Subcutaneous abdominal adipose tissue (tissue), 5 donors: ENCODE results near the gene KCNE1.

Experiments
- H3K27ac ChIP-seq: one replicate; pipeline ENCODE4 v1.7.0; 2013; ENCODE audit warnings: low read depth, mild to moderate bottlenecking, inconsistent platforms, low read length, moderate library complexity
- H3K27me3 ChIP-seq, 5 donors: one replicate each; pipeline ENCODE4 v1.7.0; 2013; ENCODE audit warnings: low read length in 5 of 5, inconsistent platforms in 1 of 5; ENCODE audit not compliant: control insufficient read depth in 5 of 5, insufficient read depth in 4 of 5
- H3K36me3 ChIP-seq, 5 donors: one replicate each; pipeline ENCODE4 v1.7.0; 2013; ENCODE audit warnings: low read length in 5 of 5; ENCODE audit not compliant: control insufficient read depth in 5 of 5, insufficient read depth in 5 of 5
- H3K4me1 ChIP-seq, 5 donors: one replicate each; pipeline ENCODE4 v1.7.0; 2013; ENCODE audit warnings: low read length in 5 of 5, mild to moderate bottlenecking in 3 of 5, moderate library complexity in 1 of 5; ENCODE audit not compliant: control insufficient read depth in 5 of 5, insufficient read depth in 5 of 5
- H3K4me3 ChIP-seq, 5 donors: one replicate each; pipeline ENCODE4 v1.7.0; 2013; ENCODE audit warnings: low read length in 5 of 5, low read depth in 1 of 5
- H3K9ac ChIP-seq, 5 donors: one replicate each; pipeline ENCODE4 v1.7.0; 2013; ENCODE audit warnings: low read length in 5 of 5, mild to moderate bottlenecking in 4 of 5, moderate library complexity in 3 of 5
- H3K9me3 ChIP-seq, 5 donors: one replicate each; pipeline ENCODE4 v1.7.0; 2013; ENCODE audit warnings: low read length in 5 of 5; ENCODE audit not compliant: control insufficient read depth in 5 of 5
- donor health status: healthy.
- donor health status: healthy.
- donor health status: healthy.
- donor health status: healthy.
- donor health status: healthy.

Gene KCNE1

DNA sequence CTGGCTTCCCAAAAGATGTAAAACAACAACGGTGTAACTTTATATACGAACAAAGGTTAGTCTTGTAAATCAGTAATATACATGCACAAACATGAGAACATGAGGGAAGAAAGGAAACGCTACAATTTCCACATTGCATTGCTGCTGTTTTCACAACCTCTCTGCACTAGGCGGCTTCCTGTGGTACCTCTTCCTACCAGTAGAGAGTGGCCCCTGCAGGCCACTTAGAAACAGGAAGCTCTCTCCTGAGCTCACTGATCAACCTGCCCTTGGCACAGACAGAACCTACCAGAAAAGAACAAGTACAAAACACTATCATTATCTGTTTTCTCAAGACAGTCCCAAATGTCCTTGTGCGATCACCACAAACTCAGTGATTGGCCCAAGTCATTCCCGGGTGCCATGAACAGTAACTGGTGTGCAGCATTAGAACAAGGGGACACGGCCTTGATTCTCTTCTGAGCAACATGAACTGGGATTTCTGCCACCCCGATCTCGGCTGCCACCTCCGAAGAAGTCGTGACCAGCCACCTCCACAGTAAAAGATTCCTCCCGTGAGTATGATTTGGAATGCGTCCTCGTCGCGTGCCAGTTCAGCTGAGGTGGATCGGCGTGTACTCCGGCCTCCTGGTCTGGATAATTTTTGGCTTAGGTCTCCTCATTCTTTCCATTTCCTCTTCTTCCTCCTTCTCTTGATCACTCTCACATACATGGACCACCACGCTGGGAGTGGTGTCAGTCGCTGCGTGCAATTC, 5.7 kb upstream of the KCNE1 start:
- no peaks in the 10 kb centered on the region for H3K27me3 ChIP-seq
- peaks cover 0 to 55% (median 47%) of the 10 kb centered on the region in 5 donors for H3K36me3 ChIP-seq
- H3K4me1 ChIP-seq, result peaks cover 6 to 40% (median 13%) of the 10 kb centered on the region in 5 donors
- peak overlapping the region; percentile 23 for H3K27ac ChIP-seq
- H3K9me3 ChIP-seq, result no peaks in the 10 kb centered on the region
- H3K9ac ChIP-seq, result no peak overlapping the region
- peak overlapping the region in 1 of 5 donors; percentile 17 for H3K4me3 ChIP-seq

DNA sequence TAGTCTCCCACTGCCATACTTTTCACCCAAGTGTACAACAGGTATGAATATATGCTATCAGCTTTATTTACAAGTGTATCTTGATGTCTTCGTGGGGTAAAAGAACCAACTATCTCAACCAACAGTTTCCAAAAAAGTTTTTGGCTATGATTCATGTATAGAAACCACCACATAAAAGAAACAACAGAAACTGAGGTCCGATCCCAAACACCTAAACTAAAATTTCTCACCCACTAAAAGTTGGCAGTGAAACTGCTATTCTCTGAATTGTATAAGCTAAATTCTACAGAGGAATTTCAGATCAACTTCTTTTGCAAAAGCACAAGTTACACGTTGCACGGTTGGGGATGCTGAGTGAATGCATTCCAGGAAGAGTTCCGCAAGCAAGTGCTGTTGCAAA, 5.0 kb upstream of the KCNE1 start:
- H3K4me3 ChIP-seq, result no peak overlapping the region

DNA sequence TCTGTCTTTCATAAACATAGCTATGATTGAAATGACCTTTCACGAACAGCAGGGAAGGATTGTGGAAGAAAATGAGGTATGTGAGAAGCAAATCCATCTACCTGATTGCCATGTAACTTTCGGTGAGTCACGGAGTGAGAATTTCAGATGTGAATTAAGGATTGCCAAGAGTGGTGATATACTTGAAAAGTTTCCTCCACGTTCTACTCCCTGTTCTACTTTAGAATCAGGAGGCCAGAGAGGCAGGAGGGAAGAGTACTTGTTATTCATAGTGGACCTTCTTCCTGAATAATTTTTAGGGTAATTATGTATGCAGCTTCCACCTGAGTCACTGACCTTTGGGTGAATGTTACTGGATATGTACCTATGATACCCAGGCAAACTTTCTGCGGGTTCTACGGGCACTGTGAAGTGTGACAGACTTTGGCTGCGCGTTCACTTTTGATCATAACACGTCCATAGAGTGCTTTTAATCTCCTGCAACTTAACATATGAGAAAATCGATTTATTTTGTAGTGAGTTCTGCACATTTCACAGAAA, 2.6 kb upstream of the KCNE1 start:
- H3K36me3 ChIP-seq, result peaks cover 0 to 33% (median 24%) of the 10 kb centered on the region in 5 donors
- no peaks in the 10 kb centered on the region for H3K27me3 ChIP-seq
- H3K9me3 ChIP-seq, result no peaks in the 10 kb centered on the region
- H3K27ac ChIP-seq, result no peak overlapping the region
- H3K4me1 ChIP-seq, result peaks cover 6 to 32% (median 26%) of the 10 kb centered on the region in 5 donors
- no peak overlapping the region for H3K4me3 ChIP-seq
- no peak overlapping the region for H3K9ac ChIP-seq

More for the DNA sequence above, 5.0 kb upstream of the KCNE1 start:
- no peak overlapping the region for H3K9ac ChIP-seq
- peaks cover 6 to 38% (median 15%) of the 10 kb centered on the region in 5 donors for H3K4me1 ChIP-seq
- H3K36me3 ChIP-seq, result peaks cover 0 to 52% (median 42%) of the 10 kb centered on the region in 5 donors
- peak overlapping the region; percentile 23 for H3K27ac ChIP-seq
- H3K9me3 ChIP-seq, result no peaks in the 10 kb centered on the region
- H3K27me3 ChIP-seq, result no peaks in the 10 kb centered on the region

DNA sequence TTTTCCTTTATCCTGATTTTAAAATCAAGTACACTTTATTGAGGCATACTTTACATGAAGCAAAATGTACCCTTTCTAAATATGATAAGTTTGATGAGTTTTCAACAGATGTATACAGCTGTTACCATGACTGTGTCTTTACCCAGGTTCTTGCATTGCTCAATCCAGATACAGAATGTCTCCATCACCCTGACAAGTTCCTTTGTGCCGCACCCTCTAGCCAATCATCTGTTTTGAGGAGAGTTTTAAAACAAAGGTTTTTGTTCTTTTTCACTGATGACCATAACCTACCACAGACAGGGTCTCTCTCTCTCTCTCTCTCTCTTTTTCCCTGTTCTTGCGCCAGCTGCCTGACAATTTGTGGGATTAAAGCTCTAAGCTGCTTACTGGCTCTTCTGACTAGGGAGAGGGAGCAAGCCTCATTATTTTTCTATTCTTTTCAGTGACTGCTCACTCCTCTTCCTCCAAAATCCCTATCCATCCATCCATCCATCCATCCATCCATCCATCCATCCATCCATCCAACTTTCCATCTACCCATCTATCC, 1.2 kb upstream of the KCNE1 start:
- no peak overlapping the region for H3K4me3 ChIP-seq
- no peak overlapping the region for H3K27ac ChIP-seq
- H3K4me1 ChIP-seq, result peaks cover 4 to 26% (median 24%) of the 10 kb centered on the region in 5 donors

DNA sequence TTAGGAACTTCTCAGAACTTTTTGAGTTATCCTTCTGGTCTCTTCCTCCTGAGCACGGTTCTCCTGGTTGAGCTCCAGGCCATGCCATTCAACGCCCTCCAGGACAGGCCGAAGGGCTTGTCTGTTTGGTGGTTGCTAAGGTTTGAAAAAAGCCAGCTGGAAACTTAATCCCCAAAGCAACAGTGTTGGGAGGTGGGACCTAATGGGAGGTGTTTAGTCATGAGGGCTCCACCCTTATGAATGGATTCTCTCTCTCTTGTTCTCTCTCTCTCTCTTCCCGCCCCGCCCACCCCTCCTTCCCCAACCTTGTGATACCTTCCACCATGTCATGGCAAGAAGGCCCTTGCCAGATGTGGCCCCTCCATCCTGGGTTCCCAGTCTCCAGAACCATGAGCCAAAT, 829 bp downstream of the KCNE1 start:
- peak overlapping the region in 1 of 5 donors; percentile 33 for H3K4me3 ChIP-seq
- H3K9me3 ChIP-seq, result no peaks in the 10 kb centered on the region
- H3K9ac ChIP-seq, result peak overlapping the region in 1 of 5 donors; percentile 50
- peak overlapping the region; percentile 37 for H3K27ac ChIP-seq
- H3K27me3 ChIP-seq, result no peaks in the 10 kb centered on the region
- H3K36me3 ChIP-seq, result peaks cover 0 to 5% (median 0%) of the 10 kb centered on the region in 5 donors
- H3K4me1 ChIP-seq, result peaks cover 0 to 26% (median 16%) of the 10 kb centered on the region in 5 donors

More for the DNA sequence above, 1.2 kb upstream of the KCNE1 start:
- H3K9me3 ChIP-seq, result no peaks in the 10 kb centered on the region
- no peaks in the 10 kb centered on the region for H3K27me3 ChIP-seq
- H3K36me3 ChIP-seq, result peaks cover 0 to 23% (median 16%) of the 10 kb centered on the region in 5 donors
- H3K9ac ChIP-seq, result no peak overlapping the region

DNA sequence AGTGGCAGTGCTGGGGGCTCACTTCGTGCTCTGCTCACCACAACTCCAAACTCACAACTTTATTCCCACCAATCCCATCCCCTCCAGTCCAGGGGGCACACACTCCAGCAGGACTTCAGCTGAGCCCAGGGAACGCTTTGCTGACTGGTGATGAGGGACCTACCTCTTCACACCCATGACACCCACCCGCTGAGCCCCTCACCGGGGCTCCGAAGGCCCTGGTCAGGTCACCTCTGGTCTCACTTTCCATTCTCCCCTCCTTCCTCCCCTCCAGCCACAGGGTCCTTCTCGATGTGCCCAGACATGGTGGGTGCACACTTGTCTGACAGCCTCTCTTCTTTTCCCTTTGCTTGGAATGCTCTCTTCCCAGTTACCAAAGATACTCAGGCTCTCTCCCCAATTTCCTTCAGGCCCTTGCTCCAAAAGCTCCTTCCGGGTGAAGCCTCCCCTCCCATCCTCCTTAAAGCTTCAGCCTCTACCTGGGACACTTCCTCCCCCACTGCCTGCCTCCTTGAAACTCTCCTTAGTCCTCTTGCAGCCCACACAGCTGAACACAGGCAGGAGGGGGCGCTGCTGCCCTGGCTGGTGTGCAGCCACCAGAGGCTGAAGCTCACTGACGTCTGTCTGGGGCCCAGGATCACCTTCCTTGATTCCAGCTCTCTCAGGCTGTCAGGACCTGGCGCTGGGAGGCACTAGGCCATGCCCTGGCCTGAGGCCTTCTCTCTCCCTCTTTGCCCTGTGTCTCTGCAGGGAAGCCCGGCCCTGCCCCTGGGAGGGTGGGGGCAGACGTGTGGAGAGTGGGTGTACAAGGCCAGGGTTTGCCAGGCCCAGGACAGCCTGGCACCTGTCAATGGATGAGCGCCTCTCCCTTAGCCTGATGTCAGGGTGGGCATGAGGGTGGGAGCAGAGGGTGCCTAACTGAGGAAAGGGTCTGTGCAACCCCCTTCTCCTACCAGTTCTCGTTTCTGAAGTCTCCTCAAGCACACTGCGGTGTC, 1.6 kb downstream of the KCNE1 start:
- Histone ChIP-seq H3K27me3 (no peaks in the 10 kb centered on the region), H3K9ac (peak overlapping the region in 1 of 5 donors; percentile 50), H3K9me3 (no peaks in the 10 kb centered on the region), H3K36me3 (no peaks in the 10 kb centered on the region), H3K27ac (no peak overlapping the region), H3K4me1 (peaks cover 0 to 26% (median 16%) of the 10 kb centered on the region in 5 donors), H3K4me3 (no peak overlapping the region)

DNA sequence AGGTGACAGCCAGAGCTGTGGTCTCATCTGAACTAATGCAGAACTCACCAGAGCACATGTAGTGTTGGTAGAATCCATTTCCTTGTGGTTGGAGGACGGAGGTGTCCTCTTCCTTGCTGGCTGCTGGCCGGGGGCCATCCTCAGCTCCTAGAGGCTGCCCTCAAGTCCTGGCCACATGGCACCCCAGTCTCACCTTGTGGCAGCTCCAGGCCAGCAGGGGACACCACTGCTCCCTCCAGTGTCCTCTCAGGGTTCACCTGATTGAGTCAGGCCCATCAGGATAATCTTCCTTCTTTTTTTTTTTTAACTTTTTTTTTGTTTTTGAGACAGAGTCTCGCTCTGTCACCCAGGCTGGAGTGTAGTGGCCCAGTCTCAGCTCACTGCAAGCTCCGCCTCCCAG, 2.9 kb downstream of the KCNE1 start:
- H3K9ac ChIP-seq, result no peak overlapping the region
- no peaks in the 10 kb centered on the region for H3K27me3 ChIP-seq
- H3K36me3 ChIP-seq, result no peaks in the 10 kb centered on the region
- H3K4me1 ChIP-seq, result peaks cover 0 to 26% (median 16%) of the 10 kb centered on the region in 5 donors
- no peaks in the 10 kb centered on the region for H3K9me3 ChIP-seq
- H3K4me3 ChIP-seq, result no peak overlapping the region
- H3K27ac ChIP-seq, result no peak overlapping the region

DNA sequence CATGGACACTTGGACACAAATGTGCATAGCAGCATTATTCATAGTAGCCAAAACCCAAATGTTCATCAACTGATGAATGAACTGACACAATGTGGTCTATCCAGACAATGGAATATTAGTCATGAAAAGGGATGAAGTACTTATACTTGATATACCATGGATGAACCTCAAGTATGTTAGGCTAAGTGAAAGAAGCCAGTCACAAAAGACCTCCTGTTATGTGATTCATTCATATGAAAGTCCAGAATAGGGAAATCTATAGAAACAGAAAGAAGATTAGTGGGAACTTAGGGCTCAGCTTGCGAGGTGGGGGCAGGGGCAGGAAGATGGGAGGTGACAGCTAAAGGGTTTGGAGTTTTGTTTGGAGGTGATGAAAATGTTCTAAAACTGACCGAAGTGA, 7.4 kb downstream of the KCNE1 start:
- Histone ChIP-seq H3K36me3 (no peaks in the 10 kb centered on the region), H3K27me3 (no peaks in the 10 kb centered on the region), H3K4me3 (no peak overlapping the region), H3K9me3 (no peaks in the 10 kb centered on the region), H3K27ac (no peak overlapping the region), H3K9ac (no peak overlapping the region), H3K4me1 (no peaks in the 10 kb centered on the region)

DNA sequence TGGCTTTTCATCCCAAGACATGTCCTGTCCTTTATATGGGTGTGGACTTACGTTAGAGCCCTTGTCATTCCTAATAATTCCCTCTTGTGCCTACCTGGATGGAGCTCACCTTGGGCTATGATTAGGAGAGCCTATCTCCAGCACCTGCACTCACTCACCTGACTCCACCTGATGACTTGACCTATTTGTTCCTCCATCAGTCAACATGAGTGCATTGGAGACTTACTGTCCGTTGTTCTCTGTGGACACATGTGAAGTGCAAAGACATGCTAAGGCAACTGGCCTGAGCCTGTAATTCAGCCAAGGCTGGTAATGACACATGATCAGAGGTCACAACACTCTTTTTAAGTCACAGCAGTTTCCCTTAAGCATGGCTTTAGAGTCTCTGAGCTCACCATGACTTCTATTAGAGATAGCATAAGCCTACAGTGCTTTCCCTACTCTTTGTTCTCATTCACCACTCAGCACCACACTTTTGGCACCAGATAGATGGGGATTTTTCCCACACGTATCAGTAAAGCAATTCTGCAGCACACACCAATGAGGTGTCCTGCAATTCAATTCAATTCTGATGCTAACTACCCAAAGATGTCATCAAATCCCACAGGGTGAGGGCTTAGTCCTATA, 9.4 kb downstream of the KCNE1 start:
- Histone ChIP-seq H3K4me3 (no peak overlapping the region), H3K27ac (no peak overlapping the region), H3K36me3 (no peaks in the 10 kb centered on the region), H3K4me1 (no peaks in the 10 kb centered on the region), H3K9ac (no peak overlapping the region), H3K27me3 (no peaks in the 10 kb centered on the region), H3K9me3 (peaks cover 0 to 10% (median 0%) of the 10 kb centered on the region in 5 donors)
